HCT116 (cell line): ENCODE measurements around the gene RELB. TPM values are rescaled to one million over a fixed set of nuclear protein-coding genes. Genes with fewer than 3 reads are reported as not detected.

Source experiments
- ATAC-seq: fragments of 200-7000 bp; cut with Tn5 transposase; 2 replicates; pipeline ENCODE4 v1.9.1; 2020; ENCODE audit warnings: mild to moderate bottlenecking, moderate library complexity
- BruUV-seq: library from RNA; stranded (reverse); fragments of 400-500 nt; replicated peaks from 2 replicates; lab custom pipeline; 2021; lab: Mats Ljungman, UMichigan
- CTCF ChIA-PET: fragments of 300-600 bp; sonication (Branson Sonifier 250); formaldehyde crosslinking; loops from one replicate; lab custom pipeline; 2021; ENCODE audit warnings: antibody characterized with exemption; lab: Charles Lee
- POLR2A ChIA-PET: fragments of 300-600, 350-600 bp; sonication (Branson Sonifier 250); formaldehyde crosslinking; loops from one replicate; lab custom pipeline; 2021; ENCODE audit warnings: antibody characterized with exemption; lab: Charles Lee
- RAD21 ChIA-PET, 2 experiments: fragments of 300-600 bp; sonication (Branson Sonifier 250); formaldehyde crosslinking; loops; one replicate each; lab custom pipeline; 2023; ENCODE audit warnings: low total read pairs in 2 of 2; ENCODE audit not compliant: uncharacterized antibody in 2 of 2, unreplicated experiment in 2 of 2, low non-redundant PET in 1 of 2; lab: Charles Lee
- DNase-seq: peaks from one replicate; pipeline ENCODE4 v3.0.0-alpha.2; 2010; ENCODE audit warnings: low read depth, low spot score
- H2AFZ ChIP-seq: fragments of 200-600 bp; shearing (Covaris generic), sonication (generic); 2 replicates; pipeline ENCODE4 v1.6.1; 2017; ENCODE audit warnings: low read depth, mixed run types, mixed read lengths, antibody characterized with exemption, low read length; ENCODE audit not compliant: poor library complexity, severe bottlenecking
- H3K27ac ChIP-seq: 2 replicates; pipeline ENCODE4 v1.5.1; 2012; ENCODE audit warnings: low read depth, low read length
- H3K27me3 ChIP-seq: fragments of 200-600 bp; sonication (generic); 2 replicates; pipeline ENCODE4 v1.6.1; 2016; ENCODE audit warnings: mixed run types, low read length, mixed read lengths; ENCODE audit not compliant: insufficient read depth
- H3K36me3 ChIP-seq, 2 experiments: fragments of 200-500 bp in 1 of 2; fragments of 200-600 bp in 1 of 2; sonication (Bioruptor generic) in 1 of 2; sonication (generic) in 1 of 2; 2 replicates each; pipeline versions ENCODE4 v1.5.1 to v1.6.1; 2014 to 2016; ENCODE audit warnings: low read length in 2 of 2, inconsistent platforms in 1 of 2, mixed read lengths in 1 of 2, mixed run types in 1 of 2; ENCODE audit not compliant: insufficient read depth in 2 of 2, control insufficient read depth in 1 of 2
- H3K4me1 ChIP-seq, 2 experiments: fragments of 200-600 bp in 1 of 2; sonication (generic) in 1 of 2; 2 replicates each; pipeline versions ENCODE4 v1.5.1 to v1.6.1; 2012 to 2017; ENCODE audit warnings: low read length in 2 of 2, inconsistent platforms in 1 of 2, mild to moderate bottlenecking in 1 of 2, mixed read lengths in 1 of 2, mixed run types in 1 of 2, moderate library complexity in 1 of 2; ENCODE audit not compliant: insufficient read depth in 2 of 2, control insufficient read depth in 1 of 2
- H3K4me2 ChIP-seq: fragments of 200-600 bp; sonication (generic); 2 replicates; pipeline ENCODE4 v1.6.1; 2017; ENCODE audit warnings: mixed run types, low read length, mixed read lengths
- H3K4me3 ChIP-seq, 2 experiments: fragments of 200-600 bp in 1 of 2; sonication (generic) in 1 of 2; replicated peaks in 1 of 2; 2 replicates each; pipeline ENCODE4 v1.5.1; 2011 to 2016; ENCODE audit warnings: low read length in 2 of 2, control low read depth in 1 of 2, low read depth in 1 of 2, mild to moderate bottlenecking in 1 of 2, mixed read lengths in 1 of 2, mixed run types in 1 of 2
- H3K79me2 ChIP-seq: fragments of 200-600 bp; sonication (generic); 2 replicates; pipeline ENCODE4 v1.6.1; 2017; ENCODE audit warnings: mild to moderate bottlenecking, mixed run types, low read length, moderate library complexity, mixed read lengths; ENCODE audit not compliant: insufficient read depth
- H3K9ac ChIP-seq: fragments of 200-600 bp; sonication (generic); 2 replicates; pipeline ENCODE4 v1.6.1; 2016; ENCODE audit warnings: low read length, mixed read lengths
- H3K9me2 ChIP-seq: fragments of 200-600 bp; sonication (generic), shearing (Covaris generic); 2 replicates; pipeline ENCODE4 v1.6.1; 2017; ENCODE audit warnings: mixed run types, mild to moderate bottlenecking, moderate library complexity; ENCODE audit not compliant: insufficient read depth
- H3K9me3 ChIP-seq, 2 experiments: fragments of 200-500 bp in 1 of 2; fragments of 200-600 bp in 1 of 2; sonication (Bioruptor generic) in 1 of 2; sonication (generic) in 1 of 2; 2 replicates each; pipeline ENCODE4 v1.6.1; 2014 to 2017; ENCODE audit warnings: low read length in 2 of 2, mixed read lengths in 2 of 2, inconsistent platforms in 1 of 2, low read depth in 1 of 2, mild to moderate bottlenecking in 1 of 2, mixed run types in 1 of 2, moderate library complexity in 1 of 2; ENCODE audit not compliant: control insufficient read depth in 1 of 2, insufficient read depth in 1 of 2
- H4K20me1 ChIP-seq: fragments of 200-600 bp; sonication (generic), shearing (Covaris generic); 2 replicates; pipeline ENCODE4 v1.6.1; 2017; ENCODE audit warnings: mixed run types, mild to moderate bottlenecking, moderate library complexity; ENCODE audit not compliant: insufficient read depth
- CBX3 ChIP-seq: IDR thresholded peaks from 2 replicates; pipeline ENCODE4 v1.6.1; 2012; ENCODE audit warnings: low read depth
- CTCF ChIP-seq, 3 experiments: fragments of 200-600 bp in 1 of 3; sonication (generic) in 1 of 3; IDR thresholded peaks in 2 of 3; conservative IDR thresholded peaks in 1 of 3; 2 replicates each; pipeline ENCODE4 v1.5.1; 2012 to 2017; ENCODE audit warnings: low read depth in 2 of 3, low read length in 2 of 3, antibody characterized with exemption in 1 of 3, borderline replicate concordance in 1 of 3, control low read depth in 1 of 3, mild to moderate bottlenecking in 1 of 3, mixed read lengths in 1 of 3, mixed run types in 1 of 3, moderate library complexity in 1 of 3; ENCODE audit not compliant: insufficient read depth in 1 of 3
- EGR1 ChIP-seq: IDR thresholded peaks from 2 replicates; pipeline ENCODE4 v1.6.1; 2012; ENCODE audit warnings: low read depth
- EZH2 ChIP-seq: fragments of 200-600 bp; sonication (generic); IDR thresholded peaks from 2 replicates; pipeline ENCODE4 v1.6.1; 2017; ENCODE audit warnings: antibody characterized with exemption, mixed run types
- EZH2phosphoT487 ChIP-seq: fragments of 200-600 bp; IDR thresholded peaks from 2 replicates; pipeline ENCODE4 v1.6.1; 2018; ENCODE audit warnings: antibody characterized with exemption, borderline replicate concordance
- FOSL1 ChIP-seq: IDR thresholded peaks from 2 replicates; pipeline ENCODE4 v1.6.1; 2012; ENCODE audit warnings: low read depth
- JUND ChIP-seq: IDR thresholded peaks from 2 replicates; pipeline ENCODE4 v1.6.1; 2012
- MAX ChIP-seq: IDR thresholded peaks from 2 replicates; pipeline ENCODE4 v1.6.1; 2012
- POLR2AphosphoS5 ChIP-seq: IDR thresholded peaks from 2 replicates; pipeline ENCODE4 v1.6.1; 2011; ENCODE audit warnings: mild to moderate bottlenecking, low read depth, low read length, moderate library complexity
- RAD21 ChIP-seq: IDR thresholded peaks from 2 replicates; pipeline ENCODE4 v1.6.1; 2012; ENCODE audit warnings: low read depth, mild to moderate bottlenecking
- SIN3A ChIP-seq: IDR thresholded peaks from 2 replicates; pipeline ENCODE4 v1.6.1; 2012; ENCODE audit warnings: low read depth
- SP1 ChIP-seq: IDR thresholded peaks from 2 replicates; pipeline ENCODE4 v1.6.1; 2012; ENCODE audit warnings: low read depth
- SRF ChIP-seq: IDR thresholded peaks from 2 replicates; pipeline ENCODE4 v1.6.1; 2012; ENCODE audit warnings: low read depth
- YY1 ChIP-seq: IDR thresholded peaks from 2 replicates; pipeline ENCODE4 v1.6.1; 2011; ENCODE audit warnings: low read length, low read depth, moderate library complexity, mild to moderate bottlenecking; ENCODE audit not compliant: insufficient replicate concordance; ENCODE audit errors: extremely low read depth
- ZFX ChIP-seq: fragments of 450-650 bp; IDR thresholded peaks from 2 replicates; pipeline ENCODE4 v1.6.1; 2017
- intact Hi-C: fragments of 100-400 bp; cut with micrococcal nuclease; formaldehyde crosslinking; loops from 2 replicates; pipeline ENCODE4 v1.10.0; 2022
- total RNA-seq: library from RNA; stranded (reverse); gene quantifications from one replicate; pipeline ENCODE4 v1.2.1, GENCODE V29; 2021; ENCODE audit not compliant: unreplicated experiment
- TF ChIP-seq, protein P1 (sequence below): IDR thresholded peaks from 2 replicates; pipeline ENCODE4 v1.6.1; 2012; ENCODE audit warnings: low read depth
- TF ChIP-seq, protein P2 (sequence below): IDR thresholded peaks from 2 replicates; pipeline ENCODE4 v1.6.1; 2011; ENCODE audit warnings: mild to moderate bottlenecking, low read length, moderate library complexity; ENCODE audit not compliant: insufficient replicate concordance; ENCODE audit errors: extremely low read depth
- TF ChIP-seq, protein P3 (sequence below): IDR thresholded peaks from 2 replicates; pipeline ENCODE4 v1.6.1; 2012

Gene RELB
- total RNA-seq, 1 experiment from 2014 or later, result 12.9 TPM

GRCh38 chr19:45008552-45008951 lies 7.3 kb downstream of the RELB start (continued):
- TF ChIP-seq, protein P1, sequence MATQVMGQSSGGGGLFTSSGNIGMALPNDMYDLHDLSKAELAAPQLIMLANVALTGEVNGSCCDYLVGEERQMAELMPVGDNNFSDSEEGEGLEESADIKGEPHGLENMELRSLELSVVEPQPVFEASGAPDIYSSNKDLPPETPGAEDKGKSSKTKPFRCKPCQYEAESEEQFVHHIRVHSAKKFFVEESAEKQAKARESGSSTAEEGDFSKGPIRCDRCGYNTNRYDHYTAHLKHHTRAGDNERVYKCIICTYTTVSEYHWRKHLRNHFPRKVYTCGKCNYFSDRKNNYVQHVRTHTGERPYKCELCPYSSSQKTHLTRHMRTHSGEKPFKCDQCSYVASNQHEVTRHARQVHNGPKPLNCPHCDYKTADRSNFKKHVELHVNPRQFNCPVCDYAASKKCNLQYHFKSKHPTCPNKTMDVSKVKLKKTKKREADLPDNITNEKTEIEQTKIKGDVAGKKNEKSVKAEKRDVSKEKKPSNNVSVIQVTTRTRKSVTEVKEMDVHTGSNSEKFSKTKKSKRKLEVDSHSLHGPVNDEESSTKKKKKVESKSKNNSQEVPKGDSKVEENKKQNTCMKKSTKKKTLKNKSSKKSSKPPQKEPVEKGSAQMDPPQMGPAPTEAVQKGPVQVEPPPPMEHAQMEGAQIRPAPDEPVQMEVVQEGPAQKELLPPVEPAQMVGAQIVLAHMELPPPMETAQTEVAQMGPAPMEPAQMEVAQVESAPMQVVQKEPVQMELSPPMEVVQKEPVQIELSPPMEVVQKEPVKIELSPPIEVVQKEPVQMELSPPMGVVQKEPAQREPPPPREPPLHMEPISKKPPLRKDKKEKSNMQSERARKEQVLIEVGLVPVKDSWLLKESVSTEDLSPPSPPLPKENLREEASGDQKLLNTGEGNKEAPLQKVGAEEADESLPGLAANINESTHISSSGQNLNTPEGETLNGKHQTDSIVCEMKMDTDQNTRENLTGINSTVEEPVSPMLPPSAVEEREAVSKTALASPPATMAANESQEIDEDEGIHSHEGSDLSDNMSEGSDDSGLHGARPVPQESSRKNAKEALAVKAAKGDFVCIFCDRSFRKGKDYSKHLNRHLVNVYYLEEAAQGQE, result no peak
- TF ChIP-seq SRF, result no peak

GRCh38 chr19:45009625-45010255 lies 8.5 kb downstream of the RELB start:
- RAD21 ChIA-PET, result no interaction called here
- Histone ChIP-seq H3K79me2 (no peaks in the 10 kb centered on the region), H3K27me3 (no peaks in the 10 kb centered on the region), H3K9me2 (no peaks in the 10 kb centered on the region), H3K4me1 (peaks cover 5 to 6% of the 10 kb centered on the region in 2 experiments; a peak in 3 of 4 replicates), H3K4me2 (no peak overlapping the region), H3K4me3 (no peak overlapping the region), H3K36me3 (no peaks in the 10 kb centered on the region; a peak in 1 of 4 replicates), H3K9ac (no peak overlapping the region), H3K9me3 (no peaks in the 10 kb centered on the region), H4K20me1 (no peaks in the 10 kb centered on the region), H3K27ac (no peak overlapping the region), H2AFZ (no peak overlapping the region)
- CTCF ChIA-PET, result no interaction called here
- DNase-seq (no peak), ATAC-seq (no peak)
- intact Hi-C loops, result no loop called here
- POLR2A ChIA-PET, result no interaction called here
- no TSS peak for BruUV-seq
- TF ChIP-seq CBX3, result no peak
- TF ChIP-seq CTCF (IDR thresholded peaks at IDR 0.05 in 2 of 3, conservative IDR thresholded peaks at IDR 0.05 in 1 of 3; ENCODE audit: borderline replicate concordance in 1 of 3, insufficient read depth in 1 of 3, low read depth in 2 of 3, low read length in 2 of 3), result no peak
- no peak for TF ChIP-seq RAD21
- no peak for TF ChIP-seq SP1
- TF ChIP-seq EZH2phosphoT487, result no peak
- no peak for TF ChIP-seq SRF
- no peak for TF ChIP-seq YY1
- TF ChIP-seq, protein P2, sequence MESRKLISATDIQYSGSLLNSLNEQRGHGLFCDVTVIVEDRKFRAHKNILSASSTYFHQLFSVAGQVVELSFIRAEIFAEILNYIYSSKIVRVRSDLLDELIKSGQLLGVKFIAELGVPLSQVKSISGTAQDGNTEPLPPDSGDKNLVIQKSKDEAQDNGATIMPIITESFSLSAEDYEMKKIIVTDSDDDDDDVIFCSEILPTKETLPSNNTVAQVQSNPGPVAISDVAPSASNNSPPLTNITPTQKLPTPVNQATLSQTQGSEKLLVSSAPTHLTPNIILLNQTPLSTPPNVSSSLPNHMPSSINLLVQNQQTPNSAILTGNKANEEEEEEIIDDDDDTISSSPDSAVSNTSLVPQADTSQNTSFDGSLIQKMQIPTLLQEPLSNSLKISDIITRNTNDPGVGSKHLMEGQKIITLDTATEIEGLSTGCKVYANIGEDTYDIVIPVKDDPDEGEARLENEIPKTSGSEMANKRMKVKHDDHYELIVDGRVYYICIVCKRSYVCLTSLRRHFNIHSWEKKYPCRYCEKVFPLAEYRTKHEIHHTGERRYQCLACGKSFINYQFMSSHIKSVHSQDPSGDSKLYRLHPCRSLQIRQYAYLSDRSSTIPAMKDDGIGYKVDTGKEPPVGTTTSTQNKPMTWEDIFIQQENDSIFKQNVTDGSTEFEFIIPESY, result no peak
- TF ChIP-seq POLR2AphosphoS5, result no peak
- TF ChIP-seq, protein P3, sequence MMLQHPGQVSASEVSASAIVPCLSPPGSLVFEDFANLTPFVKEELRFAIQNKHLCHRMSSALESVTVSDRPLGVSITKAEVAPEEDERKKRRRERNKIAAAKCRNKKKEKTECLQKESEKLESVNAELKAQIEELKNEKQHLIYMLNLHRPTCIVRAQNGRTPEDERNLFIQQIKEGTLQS, result no peak
- no peak for TF ChIP-seq MAX
- no peak for TF ChIP-seq SIN3A
- no peak for TF ChIP-seq ZFX
- TF ChIP-seq FOSL1, result no peak
- no peak for TF ChIP-seq JUND
- no peak for TF ChIP-seq EGR1
- no peak for TF ChIP-seq EZH2
